Keratinocyte (primary cell): ENCODE results near the gene TPT1.

Source experiments
- EZH2 ChIP-seq: IDR thresholded peaks from one replicate; pipeline ENCODE4 v1.6.1; 2012; ENCODE audit warnings: inconsistent platforms, mild to moderate bottlenecking, low read length, moderate library complexity
- TF ChIP-seq, protein P1 (sequence below), 3 experiments: IDR thresholded peaks in 1 of 3; conservative IDR thresholded peaks in 1 of 3; optimal IDR thresholded peaks in 1 of 3; 2 replicates in 2 of 3; 3 replicates in 1 of 3; pipeline versions ENCODE3 to v1.5.1; 2011; ENCODE audit warnings: low read length in 3 of 3, mild to moderate bottlenecking in 3 of 3, moderate library complexity in 2 of 3, control low read depth in 1 of 3, inconsistent platforms in 1 of 3; ENCODE audit not compliant: insufficient read depth in 2 of 3; ENCODE audit errors: extremely low read depth in 1 of 3

GRCh38 chr13:45331123-45331619, 9.8 kb downstream of the TPT1 start:
- TF ChIP-seq, protein P1, sequence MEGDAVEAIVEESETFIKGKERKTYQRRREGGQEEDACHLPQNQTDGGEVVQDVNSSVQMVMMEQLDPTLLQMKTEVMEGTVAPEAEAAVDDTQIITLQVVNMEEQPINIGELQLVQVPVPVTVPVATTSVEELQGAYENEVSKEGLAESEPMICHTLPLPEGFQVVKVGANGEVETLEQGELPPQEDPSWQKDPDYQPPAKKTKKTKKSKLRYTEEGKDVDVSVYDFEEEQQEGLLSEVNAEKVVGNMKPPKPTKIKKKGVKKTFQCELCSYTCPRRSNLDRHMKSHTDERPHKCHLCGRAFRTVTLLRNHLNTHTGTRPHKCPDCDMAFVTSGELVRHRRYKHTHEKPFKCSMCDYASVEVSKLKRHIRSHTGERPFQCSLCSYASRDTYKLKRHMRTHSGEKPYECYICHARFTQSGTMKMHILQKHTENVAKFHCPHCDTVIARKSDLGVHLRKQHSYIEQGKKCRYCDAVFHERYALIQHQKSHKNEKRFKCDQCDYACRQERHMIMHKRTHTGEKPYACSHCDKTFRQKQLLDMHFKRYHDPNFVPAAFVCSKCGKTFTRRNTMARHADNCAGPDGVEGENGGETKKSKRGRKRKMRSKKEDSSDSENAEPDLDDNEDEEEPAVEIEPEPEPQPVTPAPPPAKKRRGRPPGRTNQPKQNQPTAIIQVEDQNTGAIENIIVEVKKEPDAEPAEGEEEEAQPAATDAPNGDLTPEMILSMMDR (optimal IDR thresholded peaks at IDR 0.05 in 1 of 3, IDR thresholded peaks at IDR 0.05 in 1 of 3, conservative IDR thresholded peaks at IDR 0.05 in 1 of 3; ENCODE audit: extremely low read depth in 1 of 3, insufficient read depth in 2 of 3, low read length in 3 of 3) = no peak
- TF ChIP-seq EZH2 = no peak
